CD4-positive, alpha-beta T cell treated with Interleukin-12 subunit alpha and Interleukin-12 subunit beta, for 1 hour (primary cell): ENCODE results near the gene CEBPB.
"Not testable (repeated sequence)": the region's sequence is repeated elsewhere in the genome, so short reads cannot be mapped to it uniquely, and the experiment has no call there.

Experiments used
- DNase-seq: peaks from one replicate; pipeline ENCODE4 v3.0.0-alpha.2; 2020

CEBPB gene

DNA sequence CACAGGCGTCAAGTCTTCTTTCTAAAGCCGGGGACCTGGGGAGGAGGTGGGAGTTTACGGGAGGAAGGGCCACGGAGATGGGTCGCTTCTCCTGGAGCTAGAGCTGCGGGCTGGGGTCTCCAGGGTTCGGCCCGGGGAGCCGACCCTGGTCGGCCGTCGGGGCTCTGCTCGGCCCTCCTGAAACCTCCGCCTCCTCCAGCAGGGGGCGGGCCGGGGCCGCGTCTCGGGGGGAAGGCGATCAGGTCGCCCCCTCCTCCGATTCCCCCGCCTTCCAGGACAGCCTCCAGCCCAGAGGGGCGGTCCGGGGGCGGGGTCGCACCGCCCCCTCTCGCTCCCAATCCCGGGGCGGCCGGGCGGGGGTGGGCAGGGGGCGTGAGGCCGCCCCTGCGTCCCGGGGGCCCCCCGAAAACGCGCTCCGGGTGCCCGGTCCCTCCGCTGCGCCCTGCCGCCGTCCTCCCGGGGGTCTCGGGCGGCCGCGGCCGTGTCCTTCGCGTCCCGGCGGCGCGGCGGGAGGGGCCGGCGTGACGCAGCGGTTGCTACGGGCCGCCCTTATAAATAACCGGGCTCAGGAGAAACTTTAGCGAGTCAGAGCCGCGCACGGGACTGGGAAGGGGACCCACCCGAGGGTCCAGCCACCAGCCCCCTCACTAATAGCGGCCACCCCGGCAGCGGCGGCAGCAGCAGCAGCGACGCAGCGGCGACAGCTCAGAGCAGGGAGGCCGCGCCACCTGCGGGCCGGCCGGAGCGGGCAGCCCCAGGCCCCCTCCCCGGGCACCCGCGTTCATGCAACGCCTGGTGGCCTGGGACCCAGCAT lies at the start of gene CEBPB:
Gene CEBPB (plus strand): TSS at position 580 of the 814 bp plus-strand sequence. CDS start 204 bp downstream, at position 784.
- DNase-seq: peak; percentile 86

DNA sequence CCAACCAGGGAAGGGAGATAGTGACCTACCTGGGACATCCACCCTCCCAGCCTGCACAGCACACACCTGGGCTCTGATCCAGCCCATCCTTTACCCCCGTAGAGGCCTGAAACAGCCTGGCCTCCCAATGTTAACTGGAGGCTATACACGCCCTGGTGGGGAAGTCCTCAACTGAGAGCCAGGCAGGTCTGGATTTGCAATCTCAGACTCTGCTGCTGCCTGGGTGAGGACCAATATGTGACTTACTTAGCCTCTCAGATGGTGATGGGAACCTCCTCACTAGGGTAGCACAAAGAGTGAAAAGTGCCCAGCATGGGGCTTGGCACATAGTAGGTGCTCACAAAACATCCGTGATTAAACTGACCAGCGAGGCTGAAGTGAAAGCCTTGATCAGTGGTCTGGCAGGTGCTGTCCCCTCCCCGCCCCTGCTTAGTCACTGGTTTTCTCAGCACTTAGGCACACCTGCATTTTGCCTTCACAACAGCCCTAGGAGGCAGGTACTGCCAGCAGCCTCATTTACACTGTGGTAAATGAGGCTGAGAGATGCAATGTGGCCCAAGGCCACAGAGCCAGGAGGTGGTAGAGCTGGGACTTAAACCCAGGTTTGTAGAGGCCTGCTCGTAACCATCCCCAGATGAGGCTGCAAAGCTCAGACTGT lies 49.5 kb upstream of the CEBPB start:
- no peak for DNase-seq

- DNase-seq: no peak
Measured at GRCh38 chr20:50141811-50142561, 48.6 kb upstream of the CEBPB start.

DNA sequence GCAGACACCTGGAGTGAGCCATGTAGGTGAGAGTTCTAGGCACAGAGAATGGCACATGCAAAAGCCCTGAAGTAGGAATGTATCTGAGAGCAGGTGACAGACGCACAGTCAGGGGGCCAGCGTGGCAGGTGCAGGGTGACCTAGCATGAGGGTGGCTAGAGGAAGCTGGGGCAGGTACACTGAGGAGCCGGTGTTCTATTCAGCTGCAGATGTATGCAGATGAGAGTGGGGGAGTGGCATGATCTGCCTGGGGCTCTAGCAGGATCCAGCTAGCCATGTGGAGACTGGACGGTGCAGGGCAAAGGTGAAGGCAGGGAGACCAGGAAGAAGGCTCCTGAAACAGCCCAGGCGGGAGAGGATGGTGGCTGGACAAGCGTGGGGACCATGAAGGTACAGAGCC lies 47.8 kb upstream of the CEBPB start:
- DNase-seq: no peak

DNA sequence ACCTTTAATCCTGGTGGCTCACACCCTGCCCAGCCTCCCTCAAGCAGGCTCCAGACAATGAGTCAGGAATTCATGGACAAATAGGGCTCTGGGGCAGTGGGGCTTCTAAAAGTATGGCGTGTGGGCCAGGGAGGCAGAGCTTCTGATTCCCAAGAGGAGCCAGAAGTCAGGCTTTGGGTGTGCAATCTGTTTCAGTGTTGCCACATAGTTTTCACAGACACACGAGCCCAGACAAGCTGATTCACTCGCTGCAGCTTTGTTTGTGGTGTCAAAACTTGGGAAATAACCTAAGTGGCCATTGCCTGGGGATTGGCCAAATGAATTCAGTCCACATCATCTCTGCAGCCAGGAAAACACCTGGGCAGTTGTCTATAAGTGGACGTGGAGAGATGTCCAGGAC lies 46.3 kb upstream of the CEBPB start:
- no peak for DNase-seq

DNA sequence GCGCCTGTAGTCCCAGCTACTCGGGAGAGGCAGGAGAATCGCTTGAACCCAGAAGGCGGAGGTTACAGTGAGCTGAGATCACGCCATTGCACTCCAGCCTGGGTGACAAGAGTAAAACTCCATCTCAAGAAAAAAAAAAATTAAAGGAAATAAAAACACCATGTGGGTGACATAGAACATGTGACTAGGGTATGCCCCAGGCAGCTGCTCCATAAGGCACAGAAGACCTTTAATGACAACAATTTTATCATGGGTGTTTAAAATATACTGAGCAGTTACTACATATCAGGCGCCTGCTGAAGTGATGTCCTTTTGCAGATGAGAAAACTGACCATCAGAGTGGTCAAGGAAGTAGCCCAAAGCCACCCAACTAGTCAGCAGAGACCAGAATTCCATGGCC lies 45.1 kb upstream of the CEBPB start:
- DNase-seq: no peak

DNA sequence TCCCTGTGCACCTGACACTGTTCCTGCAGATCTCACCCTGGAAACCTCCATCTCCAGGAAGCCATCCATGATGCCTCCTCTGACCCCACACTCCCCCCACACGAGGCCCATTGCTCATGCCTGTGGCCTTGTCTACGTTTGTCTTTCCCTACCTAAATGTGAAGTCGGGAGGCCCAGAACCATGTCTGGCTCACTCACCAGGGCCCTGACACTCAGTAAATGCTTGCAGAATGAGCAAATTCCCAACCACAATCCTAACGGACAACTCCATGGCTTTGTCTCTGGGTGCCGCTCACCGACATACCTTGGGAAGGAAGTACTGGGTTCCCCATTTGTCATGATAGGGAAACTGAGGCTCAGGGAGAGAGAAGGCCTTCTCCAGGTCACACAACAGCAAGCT lies 44.4 kb upstream of the CEBPB start:
- DNase-seq: no peak

- DNase-seq: peak; percentile 87
Measured at GRCh38 chr20:50146732-50147662, 43.6 kb upstream of the CEBPB start.

DNA sequence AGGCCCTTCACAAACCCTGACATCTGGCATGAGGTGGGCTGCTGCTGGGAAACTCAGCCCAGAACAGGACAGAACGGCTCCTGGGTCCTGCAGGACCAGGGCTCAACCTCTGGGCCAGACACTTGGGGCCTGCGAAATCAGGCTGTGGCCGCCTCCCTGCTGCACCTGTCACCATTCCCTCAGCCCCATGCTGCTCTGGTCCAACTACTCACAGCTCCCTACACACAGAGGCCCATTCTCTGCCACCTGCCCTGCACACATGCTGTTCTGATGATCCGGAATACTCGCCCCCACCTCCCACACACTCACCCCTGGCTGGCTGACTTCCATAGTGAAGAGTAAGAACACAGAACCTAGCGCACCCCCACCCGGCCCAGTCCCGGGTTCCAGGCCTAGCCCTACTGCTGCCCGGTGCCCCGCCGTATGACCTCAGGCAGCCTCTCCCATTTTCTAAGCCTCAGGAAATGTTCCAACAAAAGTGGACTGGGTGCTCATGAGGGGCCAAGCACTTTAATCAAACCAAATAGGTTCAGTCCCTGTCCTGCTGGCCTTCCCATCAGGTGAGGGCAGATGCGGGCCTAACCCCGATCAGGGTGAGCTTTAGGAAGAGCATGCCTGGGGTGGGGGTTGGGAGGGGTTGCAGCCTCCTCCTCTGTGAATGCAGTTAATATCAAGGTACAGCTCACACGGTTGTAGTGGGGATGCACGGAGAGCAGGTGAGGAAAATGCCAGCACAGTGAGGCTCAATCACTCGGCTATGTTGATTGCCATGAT lies 41.0 kb upstream of the CEBPB start:
- no peak for DNase-seq

- DNase-seq: no peak
Measured at GRCh38 chr20:50151034-50151743, 39.4 kb upstream of the CEBPB start.

DNA sequence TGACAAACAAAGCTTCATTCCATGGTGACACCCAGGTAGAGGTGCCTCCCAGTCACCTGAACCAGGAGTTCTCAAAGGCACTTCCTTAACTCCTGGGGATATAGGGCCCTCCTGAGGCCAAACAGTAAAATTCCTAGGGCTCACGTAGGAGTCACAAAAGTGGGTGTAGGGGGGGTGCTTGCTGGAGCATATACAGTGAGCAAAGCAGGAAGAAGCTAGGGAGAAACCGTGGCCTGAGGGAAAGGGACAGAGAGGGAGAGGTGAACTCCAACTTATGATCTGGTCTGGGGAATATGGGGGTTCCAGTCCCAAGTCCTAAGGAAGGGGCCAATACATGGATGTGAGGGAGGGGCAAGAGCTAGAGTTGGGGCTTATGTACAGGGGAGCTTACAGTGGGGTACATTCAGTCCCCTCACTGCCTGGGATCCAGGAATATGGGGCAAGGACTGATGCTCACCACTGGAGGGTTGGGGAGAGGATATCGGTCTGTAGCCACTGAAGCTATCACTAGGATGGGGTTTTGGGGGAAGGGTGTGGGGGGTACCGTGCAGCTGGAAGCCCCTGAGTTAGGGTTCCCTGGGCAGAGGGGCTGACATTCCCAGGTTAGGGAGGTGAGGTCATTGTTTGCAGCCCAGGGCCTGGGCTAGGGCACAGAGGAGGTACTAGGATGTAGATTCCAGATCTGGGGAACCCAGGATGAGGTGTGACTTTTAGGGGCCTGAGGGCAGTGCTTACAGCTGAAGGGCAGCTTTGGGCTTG lies 38.1 kb upstream of the CEBPB start:
- no peak for DNase-seq

DNA sequence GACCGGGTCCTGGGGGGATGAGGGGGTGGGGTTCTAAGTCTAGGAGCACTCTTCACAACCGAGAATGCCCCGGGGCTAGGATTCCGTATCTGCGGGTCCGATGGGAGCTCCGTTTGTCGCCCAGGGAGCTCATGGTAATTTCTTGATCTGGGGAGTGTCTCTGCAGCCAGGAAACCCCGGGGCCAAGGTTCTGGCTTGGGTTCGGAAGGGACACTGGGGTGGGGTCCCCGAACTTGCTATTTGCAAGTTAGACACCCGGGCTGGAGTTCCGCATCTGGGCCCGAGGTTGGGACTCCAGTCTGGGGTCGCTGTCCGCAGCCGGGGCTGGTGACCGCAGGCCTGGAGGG lies 37.5 kb upstream of the CEBPB start:
- DNase-seq: no peak

DNA sequence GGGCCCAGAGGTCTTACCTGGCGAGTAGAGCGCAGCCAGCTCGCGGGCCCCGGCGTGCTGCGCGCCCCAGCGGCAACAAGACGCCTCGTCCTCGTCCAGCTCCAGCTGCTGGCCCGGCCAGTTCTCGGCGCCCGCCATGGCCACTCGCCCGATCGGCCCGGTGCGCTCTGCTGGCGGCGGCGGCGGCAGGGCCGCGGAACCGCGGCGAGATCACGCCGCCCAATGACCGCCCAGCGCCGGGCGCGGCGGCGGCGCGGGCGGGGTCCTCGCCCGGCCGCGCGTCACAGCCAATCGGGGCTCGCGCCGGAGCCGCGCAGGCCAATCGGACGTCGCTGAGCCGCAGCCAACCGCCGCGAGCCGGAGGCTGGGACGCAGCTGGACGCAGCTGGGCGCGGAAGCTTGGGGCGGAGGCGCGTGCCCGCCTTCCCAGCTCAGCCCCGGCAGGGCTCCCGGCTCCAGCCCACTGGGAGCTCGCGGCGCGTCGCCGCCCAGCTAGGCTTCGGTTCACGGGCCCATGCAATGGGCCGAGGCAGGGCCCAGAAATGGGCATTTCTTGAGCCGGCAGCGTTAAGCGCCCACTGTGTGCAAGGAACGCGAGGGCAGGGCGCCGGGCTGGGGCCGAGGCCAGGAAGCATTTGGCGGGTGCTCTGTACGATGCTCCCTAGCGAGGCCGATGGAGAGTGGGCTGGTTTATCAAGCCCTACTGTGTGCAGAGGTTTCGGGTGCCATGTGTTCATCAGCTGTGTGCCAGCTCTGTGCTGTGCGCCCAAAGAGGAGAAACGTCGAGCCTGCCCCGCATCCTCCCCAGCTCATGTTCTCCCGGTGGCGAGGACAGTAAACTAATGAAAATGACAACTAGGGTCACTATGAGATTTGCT lies 36.9 kb upstream of the CEBPB start, which contains the start of gene PEDS1:
Gene PEDS1 (minus strand): TSS at position 224 of the 878 bp plus-strand sequence. CDS start 86 bp downstream, at position 138.
- DNase-seq: peak; percentile 84

- DNase-seq: not testable (repeated sequence)
Measured at GRCh38 chr20:50161494-50161893, 29.1 kb upstream of the CEBPB start.

- DNase-seq: no peak
Measured at GRCh38 chr20:50163570-50164317, 26.9 kb upstream of the CEBPB start.

- DNase-seq: peak; percentile 64
Measured at GRCh38 chr20:50165684-50166554, 24.7 kb upstream of the CEBPB start.

DNA sequence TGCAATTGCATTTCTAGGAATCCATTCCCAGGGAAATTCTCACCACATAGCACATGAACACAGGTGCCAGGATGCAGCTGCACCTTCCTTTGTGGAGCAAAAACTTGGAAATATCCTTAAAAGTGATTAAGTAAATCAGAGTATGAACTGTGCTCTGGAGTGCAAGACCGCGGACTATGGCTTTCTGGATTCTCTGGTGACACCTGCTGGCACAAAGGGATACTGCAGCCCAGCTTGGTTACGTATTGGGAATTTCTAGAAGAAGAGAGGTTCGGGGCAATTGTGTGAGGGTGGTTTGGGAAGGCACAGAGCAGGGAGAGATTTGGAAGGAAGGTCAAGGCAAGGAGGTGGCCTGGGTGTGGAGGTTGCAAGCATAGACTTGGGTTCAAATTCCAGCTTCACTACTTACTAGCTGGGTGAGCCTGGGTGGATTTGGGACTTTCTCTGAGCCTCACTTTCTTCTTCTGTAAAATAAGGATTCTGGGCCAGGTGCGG lies 21.3 kb upstream of the CEBPB start:
- DNase-seq: peak; percentile 81
